ENCODE measurements around the gene PKD1L1.

DNA sequence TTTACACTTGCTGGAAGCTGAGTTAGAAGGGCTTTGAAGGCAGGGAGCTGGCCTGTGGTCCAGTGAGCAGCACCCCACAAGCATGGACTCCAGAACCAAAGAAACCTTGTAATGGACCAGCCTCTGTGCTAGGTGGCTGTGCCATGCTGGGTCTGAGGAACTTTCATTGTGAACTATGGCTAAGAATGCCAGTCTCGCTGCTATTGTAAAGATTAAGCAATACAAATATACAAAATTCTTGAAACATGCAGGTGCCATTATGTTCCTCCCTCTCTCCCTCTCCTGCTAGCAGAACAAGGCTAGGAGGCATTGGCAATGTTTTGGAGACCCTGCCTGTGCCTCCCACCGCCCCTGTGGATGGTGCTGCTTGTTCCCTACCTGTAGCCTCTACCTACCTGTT lies 105.0 kb downstream of the PKD1L1 start:
- TF ChIP-seq, protein P1, sequence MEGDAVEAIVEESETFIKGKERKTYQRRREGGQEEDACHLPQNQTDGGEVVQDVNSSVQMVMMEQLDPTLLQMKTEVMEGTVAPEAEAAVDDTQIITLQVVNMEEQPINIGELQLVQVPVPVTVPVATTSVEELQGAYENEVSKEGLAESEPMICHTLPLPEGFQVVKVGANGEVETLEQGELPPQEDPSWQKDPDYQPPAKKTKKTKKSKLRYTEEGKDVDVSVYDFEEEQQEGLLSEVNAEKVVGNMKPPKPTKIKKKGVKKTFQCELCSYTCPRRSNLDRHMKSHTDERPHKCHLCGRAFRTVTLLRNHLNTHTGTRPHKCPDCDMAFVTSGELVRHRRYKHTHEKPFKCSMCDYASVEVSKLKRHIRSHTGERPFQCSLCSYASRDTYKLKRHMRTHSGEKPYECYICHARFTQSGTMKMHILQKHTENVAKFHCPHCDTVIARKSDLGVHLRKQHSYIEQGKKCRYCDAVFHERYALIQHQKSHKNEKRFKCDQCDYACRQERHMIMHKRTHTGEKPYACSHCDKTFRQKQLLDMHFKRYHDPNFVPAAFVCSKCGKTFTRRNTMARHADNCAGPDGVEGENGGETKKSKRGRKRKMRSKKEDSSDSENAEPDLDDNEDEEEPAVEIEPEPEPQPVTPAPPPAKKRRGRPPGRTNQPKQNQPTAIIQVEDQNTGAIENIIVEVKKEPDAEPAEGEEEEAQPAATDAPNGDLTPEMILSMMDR (IDR thresholded peaks at IDR 0.05), result no peak
- no peak for TF ChIP-seq POLR2A (IDR thresholded peaks at IDR 0.05)

All from suprapubic skin (tissue), 3 donors.